Measurements from ENCODE around the gene PLEKHA7. TPM values are rescaled to one million over a fixed set of nuclear protein-coding genes. Genes with fewer than 3 reads are reported as not detected.

Gene PLEKHA7
- total and polyA plus RNA-seq, 7 donors: 0.74 to 2.6 (median 1.2) TPM

GRCh38 chr11:16749666-16750065 lies 264.5 kb downstream of the PLEKHA7 start:
- intact Hi-C loops (cut with DNase I): no loop called here
- no peak for ATAC-seq
- Histone ChIP-seq H3K9me3 (no peaks in the 10 kb centered on the region), H3K4me3 (no peak overlapping the region), H3K36me3 (ENCODE audit: insufficient read depth in 1 of 2, low read depth in 1 of 2) (peaks cover 16 to 93% of the 10 kb centered on the region in 2 donors), H3K27me3 (ENCODE audit: insufficient read depth in 3 of 3, low read length in 2 of 3) (no peaks in the 10 kb centered on the region), H3K4me1 (peaks cover 30% of the 10 kb centered on the region), H3K27ac (no peak overlapping the region)
- WGBS, 3 donors: 56 to 67% (median 60%) methylated on average over 2 of the region's 2 CpGs
- TF ChIP-seq, protein P1, sequence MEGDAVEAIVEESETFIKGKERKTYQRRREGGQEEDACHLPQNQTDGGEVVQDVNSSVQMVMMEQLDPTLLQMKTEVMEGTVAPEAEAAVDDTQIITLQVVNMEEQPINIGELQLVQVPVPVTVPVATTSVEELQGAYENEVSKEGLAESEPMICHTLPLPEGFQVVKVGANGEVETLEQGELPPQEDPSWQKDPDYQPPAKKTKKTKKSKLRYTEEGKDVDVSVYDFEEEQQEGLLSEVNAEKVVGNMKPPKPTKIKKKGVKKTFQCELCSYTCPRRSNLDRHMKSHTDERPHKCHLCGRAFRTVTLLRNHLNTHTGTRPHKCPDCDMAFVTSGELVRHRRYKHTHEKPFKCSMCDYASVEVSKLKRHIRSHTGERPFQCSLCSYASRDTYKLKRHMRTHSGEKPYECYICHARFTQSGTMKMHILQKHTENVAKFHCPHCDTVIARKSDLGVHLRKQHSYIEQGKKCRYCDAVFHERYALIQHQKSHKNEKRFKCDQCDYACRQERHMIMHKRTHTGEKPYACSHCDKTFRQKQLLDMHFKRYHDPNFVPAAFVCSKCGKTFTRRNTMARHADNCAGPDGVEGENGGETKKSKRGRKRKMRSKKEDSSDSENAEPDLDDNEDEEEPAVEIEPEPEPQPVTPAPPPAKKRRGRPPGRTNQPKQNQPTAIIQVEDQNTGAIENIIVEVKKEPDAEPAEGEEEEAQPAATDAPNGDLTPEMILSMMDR (IDR thresholded peaks at IDR 0.05): no peak
- no peak for DNase-seq

DNA sequence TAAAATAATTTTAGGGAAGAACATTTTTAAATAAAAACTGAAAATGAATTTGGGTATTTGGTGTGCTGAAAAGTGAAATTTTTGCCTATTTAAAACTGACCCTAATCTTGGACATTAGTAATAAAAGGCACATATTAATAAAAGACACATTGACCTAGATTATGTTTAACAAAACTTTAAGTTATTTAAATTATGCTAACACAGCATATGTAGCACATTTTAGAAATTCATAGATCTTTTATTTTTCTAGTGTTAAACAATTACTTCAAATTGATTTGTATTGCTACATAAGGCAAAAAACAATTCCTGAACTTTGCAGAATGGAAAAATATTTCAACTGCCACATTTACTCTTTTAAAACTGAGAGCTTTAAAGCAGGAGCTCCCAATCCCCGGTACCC lies 265.1 kb downstream of the PLEKHA7 start:
- peaks cover 14 to 93% of the 10 kb centered on the region in 2 donors for H3K36me3 ChIP-seq (ENCODE audit: insufficient read depth in 1 of 2, low read depth in 1 of 2)
- no peaks in the 10 kb centered on the region for H3K27me3 ChIP-seq (ENCODE audit: insufficient read depth in 3 of 3, low read length in 2 of 3)
- H3K4me3 ChIP-seq: no peak overlapping the region
- TF ChIP-seq, protein P1 (IDR thresholded peaks at IDR 0.05): no peak
- H3K9me3 ChIP-seq: no peaks in the 10 kb centered on the region
- no peak for DNase-seq
- no peak for ATAC-seq
- 94 to 100% (median 97%) methylated on average over 1 of the region's 1 CpG for WGBS, 3 donors
- intact Hi-C loops (cut with DNase I): no loop called here
- H3K4me1 ChIP-seq: peaks cover 36% of the 10 kb centered on the region
- no peak overlapping the region for H3K27ac ChIP-seq

GRCh38 chr11:16745950-16746605 lies 268.1 kb downstream of the PLEKHA7 start:
- WGBS, 3 donors: 87 to 95% (median 91%) methylated on average over 2 of the region's 2 CpGs
- H3K9me3 ChIP-seq: no peaks in the 10 kb centered on the region
- intact Hi-C loops (cut with DNase I): no loop called here

GRCh38 chr11:16744128-16744725 lies 270.0 kb downstream of the PLEKHA7 start:
- H3K4me3 ChIP-seq: no peak overlapping the region
- intact Hi-C loops (cut with DNase I): no loop called here
- H3K27ac ChIP-seq: peak overlapping the region; percentile 76
- DNase-seq: no peak
- WGBS, 3 donors: 88 to 92% (median 91%) methylated on average over 5 of the region's 5 CpGs
- H3K4me1 ChIP-seq: peaks cover 79% of the 10 kb centered on the region
- peaks cover 0 to 52% of the 10 kb centered on the region in 2 donors for H3K36me3 ChIP-seq (ENCODE audit: insufficient read depth in 1 of 2, low read depth in 1 of 2)
- no peaks in the 10 kb centered on the region for H3K27me3 ChIP-seq (ENCODE audit: insufficient read depth in 3 of 3, low read length in 2 of 3)
- no peaks in the 10 kb centered on the region for H3K9me3 ChIP-seq
- TF ChIP-seq, protein P1 (IDR thresholded peaks at IDR 0.05): no peak
- no peak for ATAC-seq

More at GRCh38 chr11:16745950-16746605, 268.1 kb downstream of the PLEKHA7 start:
- Histone ChIP-seq H3K27ac (peak overlapping the region; percentile 76), H3K4me3 (no peak overlapping the region), H3K36me3 (ENCODE audit: insufficient read depth in 1 of 2, low read depth in 1 of 2) (peaks cover 9 to 70% of the 10 kb centered on the region in 2 donors), H3K4me1 (peaks cover 66% of the 10 kb centered on the region), H3K27me3 (ENCODE audit: insufficient read depth in 3 of 3, low read length in 2 of 3) (no peaks in the 10 kb centered on the region)
- TF ChIP-seq, protein P1 (IDR thresholded peaks at IDR 0.05): no peak
- ATAC-seq: peak in 3 of 4 donors; percentile 35 to 60 (median 58)
- no peak for DNase-seq
